Uterus (tissue), 4 donors: ENCODE data around the gene COL19A1. TPM values are rescaled to one million over a fixed set of nuclear protein-coding genes. Genes with fewer than 3 reads are reported as not detected.

Source experiments
- DNase-seq, 2 donors: peaks; one replicate each; pipeline ENCODE4 v3.0.0-alpha.2; 2019 to 2020
- H3K27ac ChIP-seq, 2 donors: fragments of 200-600 bp; sonication (generic); 1 replicate in 1 of 2; 2 replicates in 1 of 2; pipeline ENCODE4 v1.5.1; 2016 to 2018
- H3K27me3 ChIP-seq, 2 donors: fragments of 200-600 bp; sonication (generic); one replicate each; pipeline ENCODE4 v1.5.1; 2018 to 2019; ENCODE audit warnings: control low read depth in 1 of 2
- H3K36me3 ChIP-seq, 2 donors: fragments of 200-600 bp; sonication (generic); one replicate each; pipeline ENCODE4 v1.5.1; 2019; ENCODE audit warnings: control low read depth in 1 of 2
- H3K4me1 ChIP-seq, 2 donors: fragments of 200-600 bp; sonication (generic); one replicate each; pipeline ENCODE4 v1.5.1; 2018 to 2019; ENCODE audit warnings: control low read depth in 1 of 2
- H3K4me3 ChIP-seq, 2 donors: fragments of 200-600 bp; sonication (generic); 1 replicate in 1 of 2; 2 replicates in 1 of 2; pipeline ENCODE4 v1.5.1; 2018 to 2019; ENCODE audit warnings: mild to moderate bottlenecking in 1 of 2
- H3K9me3 ChIP-seq, 2 donors: fragments of 200-600 bp; sonication (generic); one replicate each; pipeline ENCODE4 v1.5.1; 2019; ENCODE audit warnings: control low read depth in 1 of 2
- POLR2A ChIP-seq, 2 donors: fragments of 450-650 bp; IDR thresholded peaks; one replicate each; pipeline ENCODE4 v1.6.1; 2016; ENCODE audit warnings: antibody characterized with exemption in 2 of 2, mild to moderate bottlenecking in 1 of 2, moderate library complexity in 1 of 2
- intact Hi-C: fragments of 100-400 bp; cut with DNase I; formaldehyde crosslinking; loops from one replicate; pipeline ENCODE4 v1.15.1; 2023; ENCODE audit warnings: low total_unique reads
- total RNA-seq, 4 donors: library from RNA; depleted of rRNA in 3 of 4; stranded (reverse); fragments of >200 nt in 3 of 4; gene quantifications; one replicate each; pipeline versions ENCODE4 v1.1.0 to v1.2.4, GENCODE V29; 2014 to 2023
- TF ChIP-seq, protein P1 (sequence below), 4 experiments: fragments of 200-600 bp in 2 of 4; fragments of 450-650 bp in 2 of 4; sonication (generic) in 2 of 4; IDR thresholded peaks; one replicate each; pipeline ENCODE4 v1.5.1; 2016 to 2019; ENCODE audit warnings: antibody characterized with exemption in 4 of 4, mild to moderate bottlenecking in 2 of 4, moderate library complexity in 1 of 4
- donor health status: DM: yes; HTN: yes; CAD: no.

Gene COL19A1
- total RNA-seq, 4 donors from 2014 or later = under 0.01 to 0.28 TPM; not detected in 2

DNA sequence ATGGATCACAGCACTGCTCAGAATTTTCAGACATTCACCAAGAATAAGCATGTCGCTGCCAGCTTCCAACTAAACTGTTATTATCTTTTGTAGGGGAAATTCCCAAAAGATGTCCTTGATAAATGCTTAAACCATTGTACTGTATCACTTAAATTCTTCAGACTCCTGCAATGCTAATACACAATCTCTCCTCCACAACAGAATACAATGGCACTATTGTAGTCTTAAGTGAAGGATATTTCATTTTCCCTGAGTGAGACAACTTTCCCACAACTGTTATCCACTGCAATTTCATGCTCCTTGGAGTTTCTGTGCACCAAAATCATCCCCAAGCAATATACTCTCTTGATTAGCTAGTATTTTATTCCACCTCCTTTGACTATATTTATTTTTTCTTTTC, 246.8 kb downstream of the COL19A1 start:
- no peak for DNase-seq
- H3K27ac ChIP-seq = no peak overlapping the region
- H3K4me3 ChIP-seq = no peak overlapping the region

DNA sequence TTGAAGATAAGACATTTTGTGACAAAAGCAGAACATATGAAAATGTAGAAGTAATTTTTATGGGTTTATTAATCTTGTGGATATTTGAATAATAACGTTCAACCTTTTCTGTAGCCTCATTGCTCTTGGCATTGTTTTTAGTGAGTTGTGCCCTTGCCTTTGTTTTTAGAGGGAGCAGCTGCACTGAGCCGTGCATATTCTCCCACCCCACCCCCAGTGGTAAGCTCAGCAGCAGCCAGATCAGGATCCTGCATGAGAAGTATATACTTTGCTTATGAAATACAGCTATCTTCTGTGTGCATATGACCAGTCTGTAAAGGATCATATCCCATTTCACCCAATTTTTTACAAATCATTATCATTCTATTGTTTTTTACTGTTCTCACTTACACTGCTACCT, 252.3 kb downstream of the COL19A1 start:
- no peak for TF ChIP-seq POLR2A (IDR thresholded peaks at IDR 0.05)
- TF ChIP-seq, protein P1, sequence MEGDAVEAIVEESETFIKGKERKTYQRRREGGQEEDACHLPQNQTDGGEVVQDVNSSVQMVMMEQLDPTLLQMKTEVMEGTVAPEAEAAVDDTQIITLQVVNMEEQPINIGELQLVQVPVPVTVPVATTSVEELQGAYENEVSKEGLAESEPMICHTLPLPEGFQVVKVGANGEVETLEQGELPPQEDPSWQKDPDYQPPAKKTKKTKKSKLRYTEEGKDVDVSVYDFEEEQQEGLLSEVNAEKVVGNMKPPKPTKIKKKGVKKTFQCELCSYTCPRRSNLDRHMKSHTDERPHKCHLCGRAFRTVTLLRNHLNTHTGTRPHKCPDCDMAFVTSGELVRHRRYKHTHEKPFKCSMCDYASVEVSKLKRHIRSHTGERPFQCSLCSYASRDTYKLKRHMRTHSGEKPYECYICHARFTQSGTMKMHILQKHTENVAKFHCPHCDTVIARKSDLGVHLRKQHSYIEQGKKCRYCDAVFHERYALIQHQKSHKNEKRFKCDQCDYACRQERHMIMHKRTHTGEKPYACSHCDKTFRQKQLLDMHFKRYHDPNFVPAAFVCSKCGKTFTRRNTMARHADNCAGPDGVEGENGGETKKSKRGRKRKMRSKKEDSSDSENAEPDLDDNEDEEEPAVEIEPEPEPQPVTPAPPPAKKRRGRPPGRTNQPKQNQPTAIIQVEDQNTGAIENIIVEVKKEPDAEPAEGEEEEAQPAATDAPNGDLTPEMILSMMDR (IDR thresholded peaks at IDR 0.05) = no peak
- Histone ChIP-seq H3K36me3 (no peaks in the 10 kb centered on the region), H3K4me3 (no peak overlapping the region), H3K27ac (no peak overlapping the region), H3K4me1 (no peaks in the 10 kb centered on the region), H3K9me3 (no peaks in the 10 kb centered on the region), H3K27me3 (no peaks in the 10 kb centered on the region)
- intact Hi-C loops = no loop called here
- no peak for DNase-seq

More for the DNA sequence above, 246.8 kb downstream of the COL19A1 start:
- Histone ChIP-seq H3K36me3 (no peaks in the 10 kb centered on the region), H3K4me1 (no peaks in the 10 kb centered on the region), H3K27me3 (no peaks in the 10 kb centered on the region), H3K9me3 (no peaks in the 10 kb centered on the region)
- intact Hi-C loops = no loop called here
- TF ChIP-seq, protein P1 (IDR thresholded peaks at IDR 0.05) = no peak
- no peak for TF ChIP-seq POLR2A (IDR thresholded peaks at IDR 0.05)

DNA sequence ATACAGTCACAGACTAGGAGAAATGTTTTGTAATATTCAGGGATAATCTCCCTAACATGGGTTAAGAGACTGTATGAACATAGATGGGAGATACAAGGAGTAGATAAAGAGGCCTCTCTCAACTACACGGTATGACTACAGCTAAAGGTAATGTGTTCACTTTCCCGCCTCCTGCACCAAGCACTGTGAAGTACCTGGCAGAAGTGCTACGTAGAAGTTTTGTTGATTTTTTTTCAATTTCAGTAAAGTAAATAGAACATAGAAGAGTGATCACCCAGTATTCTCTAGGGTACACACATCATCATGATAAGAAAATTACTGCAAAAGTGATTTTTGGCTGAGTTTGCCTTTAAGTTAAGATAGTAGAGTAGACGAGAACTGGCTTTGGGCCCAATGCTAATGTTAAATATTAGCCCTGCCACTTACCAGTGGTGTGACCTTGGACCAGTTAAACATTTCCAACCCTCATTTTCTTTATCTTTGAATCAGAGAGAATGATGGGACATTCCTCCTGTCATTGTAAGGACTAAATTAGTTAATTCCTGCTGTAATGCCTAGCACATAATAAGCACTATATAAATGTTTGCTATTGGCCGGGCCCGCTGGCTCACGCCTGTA, 253.0 kb downstream of the COL19A1 start:
- Histone ChIP-seq H3K36me3 (no peaks in the 10 kb centered on the region), H3K27ac (no peak overlapping the region), H3K4me1 (no peaks in the 10 kb centered on the region), H3K4me3 (no peak overlapping the region), H3K27me3 (no peaks in the 10 kb centered on the region), H3K9me3 (no peaks in the 10 kb centered on the region)
- intact Hi-C loops = no loop called here
- TF ChIP-seq, protein P1 (IDR thresholded peaks at IDR 0.05) = no peak
- DNase-seq = no peak

DNA sequence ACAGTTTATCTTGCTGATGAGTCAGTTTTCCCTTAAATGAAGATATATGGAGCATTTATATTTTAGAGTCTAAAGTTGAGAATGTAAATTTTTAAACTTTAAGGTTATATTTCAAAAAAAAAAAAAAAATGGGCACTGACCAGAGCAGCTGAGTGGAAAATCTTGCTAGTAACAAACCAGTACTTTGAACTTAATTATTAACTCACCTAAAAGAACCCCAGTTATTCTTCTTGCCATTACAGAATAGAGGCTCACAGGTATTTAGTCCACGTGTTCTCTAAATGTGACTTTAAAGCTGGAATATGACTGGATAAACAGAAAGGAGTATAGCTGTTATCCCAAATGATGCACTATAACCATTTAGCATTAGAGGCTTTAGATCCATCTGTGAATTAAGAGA, 258.1 kb downstream of the COL19A1 start:
- Histone ChIP-seq H3K9me3 (no peaks in the 10 kb centered on the region), H3K27me3 (no peaks in the 10 kb centered on the region), H3K27ac (no peak overlapping the region), H3K36me3 (no peaks in the 10 kb centered on the region), H3K4me1 (no peaks in the 10 kb centered on the region), H3K4me3 (no peak overlapping the region)
- no peak for TF ChIP-seq POLR2A (IDR thresholded peaks at IDR 0.05)
- TF ChIP-seq, protein P1 (IDR thresholded peaks at IDR 0.05) = no peak
- intact Hi-C loops = no loop called here
- no peak for DNase-seq

DNA sequence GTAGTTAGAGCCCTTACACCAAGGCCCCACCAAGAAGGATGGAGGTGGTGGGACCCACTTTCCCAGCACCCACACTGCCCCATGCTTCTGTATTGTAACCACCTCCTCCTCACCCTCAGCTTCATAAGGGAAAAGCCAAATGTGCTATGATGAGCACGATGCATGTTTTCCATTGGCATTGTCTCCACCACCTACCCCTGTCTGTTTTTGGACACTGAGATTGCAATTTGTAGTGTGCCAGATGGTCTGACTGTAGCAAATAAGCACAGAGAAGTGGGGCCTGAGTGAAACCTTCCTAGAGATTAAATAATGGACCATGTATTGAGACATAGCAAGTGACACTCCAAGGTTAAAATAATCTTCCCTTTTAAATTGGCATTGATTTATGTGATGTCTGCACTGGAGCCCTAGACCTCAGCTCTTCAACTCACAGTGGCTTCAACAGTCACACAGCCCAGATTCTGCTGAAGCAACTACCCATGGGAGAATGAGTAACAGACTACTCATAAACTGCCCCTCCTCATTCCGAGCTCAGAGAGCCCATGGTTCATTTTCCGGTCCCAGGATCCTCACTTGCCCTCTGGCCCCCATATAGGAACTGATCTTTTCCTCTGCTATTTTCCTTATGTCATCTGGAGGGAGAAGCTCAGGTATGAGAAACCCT, 258.7 kb downstream of the COL19A1 start:
- H3K9me3 ChIP-seq = no peaks in the 10 kb centered on the region
- no peaks in the 10 kb centered on the region for H3K4me1 ChIP-seq
- DNase-seq = no peak
- no peak overlapping the region for H3K4me3 ChIP-seq
- no peaks in the 10 kb centered on the region for H3K36me3 ChIP-seq
- no peak overlapping the region for H3K27ac ChIP-seq
- TF ChIP-seq, protein P1 (IDR thresholded peaks at IDR 0.05) = no peak
- TF ChIP-seq POLR2A (IDR thresholded peaks at IDR 0.05) = no peak
- intact Hi-C loops = no loop called here
- no peaks in the 10 kb centered on the region for H3K27me3 ChIP-seq
